Left renal pelvis (tissue), 4 donors: ENCODE data around the gene SLC7A11. TPM values are rescaled to one million over a fixed set of nuclear protein-coding genes. Genes with fewer than 3 reads are reported as not detected.

Experiments used
- DNase-seq, 4 donors: peaks; one replicate each; pipeline ENCODE4 v3.0.0-alpha.2; 2013; ENCODE audit warnings: low read depth in 4 of 4, low spot score in 3 of 4
- polyA plus RNA-seq, 4 donors: library from polyadenylated mRNA; unstranded; fragments of 120-200 nt; gene quantifications; one replicate each; pipeline ENCODE4 v1.2.1, GENCODE V29; 2013; ENCODE audit not compliant: insufficient read length in 4 of 4

Gene SLC7A11
- polyA plus RNA-seq, result 1 to 10 TPM; 1.7 to 2.3 (median 2.2) TPM

- DNase-seq, result peak; percentile 53 to 78 (median 67)
Measured at GRCh38 chr4:138242076-138242833, at the start of gene SLC7A11. Gene SLC7A11 (minus strand): TSS chr4:138242349. CDS start chr4:138242069, 280 bp downstream.

GRCh38 chr4:138291431-138291830 lies 49.3 kb upstream of the SLC7A11 start:
- DNase-seq, result no peak

DNA sequence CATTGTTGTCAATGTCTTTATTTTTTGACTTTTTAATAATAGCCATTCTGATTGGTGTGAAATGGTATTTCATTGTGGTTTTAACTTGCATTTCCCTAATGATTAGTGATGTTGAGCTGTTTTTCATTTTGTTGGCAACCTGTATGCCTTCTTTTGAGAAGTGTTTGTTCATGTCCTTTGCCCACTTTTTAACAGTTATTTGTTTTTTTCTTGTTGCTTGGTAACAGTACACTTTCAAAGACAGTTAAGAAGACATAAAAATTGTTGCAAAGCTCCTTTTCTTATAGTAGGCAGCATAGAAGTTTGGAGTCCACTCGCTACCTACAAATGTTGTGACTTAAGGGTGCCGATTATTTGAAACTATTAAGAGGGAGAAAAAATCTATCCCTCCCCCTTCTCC lies 48.7 kb upstream of the SLC7A11 start:
- no peak for DNase-seq

- DNase-seq, result no peak
Measured at GRCh38 chr4:138279286-138279685, 37.1 kb upstream of the SLC7A11 start.

GRCh38 chr4:138277133-138277532 lies 35.0 kb upstream of the SLC7A11 start:
- DNase-seq, result no peak

- no peak for DNase-seq
Measured at GRCh38 chr4:138275963-138276621, 33.9 kb upstream of the SLC7A11 start.

DNA sequence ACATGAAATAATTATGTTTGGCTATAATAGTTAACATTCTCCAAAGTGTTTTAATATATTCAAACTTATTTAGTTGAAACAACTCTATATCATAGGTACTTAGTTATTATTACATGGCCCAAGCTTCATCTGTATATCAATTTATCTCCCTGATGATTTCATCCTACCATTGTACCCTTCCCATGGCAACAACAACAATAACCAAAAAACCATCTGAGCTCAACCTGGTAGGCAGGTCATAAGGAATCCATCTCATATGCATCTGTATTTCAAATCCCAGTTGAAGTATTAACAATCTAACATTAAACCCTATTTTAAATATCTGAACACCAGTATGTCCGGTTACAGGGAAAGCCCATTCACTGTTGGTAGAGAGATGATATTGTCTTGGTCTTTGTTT lies 33.1 kb upstream of the SLC7A11 start:
- DNase-seq, result no peak

DNA sequence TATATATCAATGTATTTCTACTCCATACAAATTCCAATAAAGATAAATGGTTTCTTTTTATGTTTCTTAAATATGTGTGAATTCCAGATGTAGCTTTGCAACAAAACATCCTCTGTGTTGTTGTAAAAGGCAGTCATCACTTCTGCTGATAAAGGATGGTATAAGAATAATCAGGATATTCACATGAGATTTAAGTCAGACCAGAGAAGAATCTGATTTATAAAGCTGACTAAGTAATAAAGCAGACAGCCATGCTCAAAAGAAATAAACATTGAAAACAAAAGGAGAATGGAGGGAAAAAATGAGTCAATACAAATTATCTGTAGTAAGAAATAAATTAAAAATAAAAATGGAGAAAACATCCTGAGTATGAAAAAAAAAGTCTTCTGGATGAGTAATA lies 27.0 kb upstream of the SLC7A11 start:
- DNase-seq, result no peak

GRCh38 chr4:138267835-138268234 lies 25.7 kb upstream of the SLC7A11 start:
- DNase-seq, result no peak

GRCh38 chr4:138266948-138267347 lies 24.8 kb upstream of the SLC7A11 start:
- DNase-seq, result no peak

GRCh38 chr4:138263247-138263816 lies 21.2 kb upstream of the SLC7A11 start:
- no peak for DNase-seq

GRCh38 chr4:138262469-138262868 lies 20.3 kb upstream of the SLC7A11 start:
- no peak for DNase-seq

DNA sequence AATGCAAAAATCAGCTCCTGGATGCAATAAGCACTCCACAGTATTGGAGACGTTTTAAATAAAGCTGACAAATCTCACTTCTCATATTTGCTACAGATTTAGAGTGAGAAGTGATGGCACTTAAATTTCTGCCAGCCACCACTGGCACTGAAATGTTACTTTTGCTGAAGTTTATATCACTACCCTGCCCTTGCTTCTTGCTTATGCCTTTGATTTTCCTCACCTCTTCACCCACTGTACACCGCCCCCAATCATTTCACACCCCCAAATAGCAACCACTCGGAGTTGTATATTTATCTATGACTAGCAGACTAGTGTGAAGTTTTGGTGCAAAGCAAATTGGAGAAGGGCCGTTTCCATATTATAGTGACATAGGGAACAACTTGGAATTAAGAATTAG lies 19.9 kb upstream of the SLC7A11 start:
- no peak for DNase-seq

GRCh38 chr4:138259824-138260223 lies 17.7 kb upstream of the SLC7A11 start:
- DNase-seq, result no peak

DNA sequence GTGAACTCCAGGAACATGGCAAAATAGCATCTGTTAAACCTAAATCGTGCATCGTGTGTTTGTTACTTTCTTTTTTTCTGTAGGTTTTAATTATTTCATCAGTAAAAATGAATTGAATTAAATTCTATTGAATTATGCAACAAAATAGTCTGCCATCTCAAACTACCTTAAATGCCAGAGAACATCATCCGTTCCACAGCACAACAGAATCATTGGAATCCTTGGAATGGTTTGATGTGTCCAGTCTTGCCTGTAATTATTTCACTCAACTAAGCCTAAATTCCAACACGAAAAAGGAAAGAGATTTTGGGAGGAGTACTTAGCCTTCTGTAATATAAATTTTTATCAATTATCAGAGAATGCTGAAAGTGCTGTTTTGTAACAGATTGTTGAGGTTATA lies 17.1 kb upstream of the SLC7A11 start:
- no peak for DNase-seq

DNA sequence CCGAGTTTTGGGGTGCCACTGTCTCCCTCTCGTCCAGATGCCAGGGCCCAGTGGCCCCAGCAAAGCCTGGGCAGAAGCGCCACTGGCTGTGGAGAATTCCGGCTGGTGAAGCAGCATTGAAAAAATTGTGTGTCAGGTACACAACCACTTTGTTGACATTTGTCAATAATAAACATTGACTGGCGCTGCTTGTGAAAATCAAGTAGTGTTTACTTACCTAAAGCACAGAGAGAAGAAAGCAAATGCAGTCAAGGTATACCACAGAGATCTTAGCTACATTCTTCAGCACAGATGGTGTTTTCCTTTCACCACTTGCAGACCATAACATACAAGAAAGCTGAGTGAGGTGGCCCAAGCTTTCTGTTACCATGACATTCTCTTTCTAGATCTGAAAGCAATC lies 14.5 kb upstream of the SLC7A11 start:
- DNase-seq, result no peak

- DNase-seq, result no peak
Measured at GRCh38 chr4:138255917-138256597, 13.9 kb upstream of the SLC7A11 start.

DNA sequence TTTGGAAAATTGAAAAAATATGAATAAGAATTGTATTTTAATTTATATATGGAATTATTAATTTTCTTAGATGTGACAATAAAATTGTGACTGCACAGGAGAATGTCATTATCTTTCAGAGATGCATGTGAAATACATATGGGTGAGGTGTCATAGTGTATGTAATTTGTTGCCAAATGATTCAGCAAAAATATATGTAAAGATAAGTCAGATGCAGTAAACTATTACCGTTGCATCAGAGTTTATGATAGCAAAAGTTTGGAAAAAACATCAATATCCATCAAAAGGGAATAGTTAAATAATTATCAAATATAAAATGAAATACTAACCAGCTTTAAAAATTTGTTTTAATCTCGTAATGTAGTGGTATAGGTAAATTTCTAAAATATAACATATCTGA lies 10.4 kb upstream of the SLC7A11 start:
- DNase-seq, result no peak

DNA sequence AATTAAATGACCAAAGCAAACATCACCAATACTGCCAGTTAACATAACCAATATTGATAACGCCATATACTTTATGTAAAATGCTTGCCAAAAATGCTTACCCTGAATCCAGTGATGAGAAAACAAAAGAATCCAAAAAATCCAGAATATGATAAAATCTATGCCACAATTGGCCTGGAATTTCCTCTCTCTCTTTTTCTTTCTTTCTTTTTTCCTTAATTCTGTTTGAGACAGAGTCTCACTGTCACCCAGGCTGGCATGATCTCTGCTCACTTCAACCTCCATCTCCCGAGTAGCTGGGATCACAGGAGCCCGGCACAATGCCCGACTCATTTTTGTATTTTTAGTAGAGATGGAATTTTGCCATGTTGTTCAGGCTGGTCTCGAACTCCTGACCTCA lies 9.8 kb upstream of the SLC7A11 start:
- no peak for DNase-seq

- DNase-seq, result no peak
Measured at GRCh38 chr4:138249132-138249531, 7.0 kb upstream of the SLC7A11 start.

GRCh38 chr4:138248058-138248457 lies 5.9 kb upstream of the SLC7A11 start:
- DNase-seq, result no peak
